Measurements from ENCODE around the gene CHST7.

DNA sequence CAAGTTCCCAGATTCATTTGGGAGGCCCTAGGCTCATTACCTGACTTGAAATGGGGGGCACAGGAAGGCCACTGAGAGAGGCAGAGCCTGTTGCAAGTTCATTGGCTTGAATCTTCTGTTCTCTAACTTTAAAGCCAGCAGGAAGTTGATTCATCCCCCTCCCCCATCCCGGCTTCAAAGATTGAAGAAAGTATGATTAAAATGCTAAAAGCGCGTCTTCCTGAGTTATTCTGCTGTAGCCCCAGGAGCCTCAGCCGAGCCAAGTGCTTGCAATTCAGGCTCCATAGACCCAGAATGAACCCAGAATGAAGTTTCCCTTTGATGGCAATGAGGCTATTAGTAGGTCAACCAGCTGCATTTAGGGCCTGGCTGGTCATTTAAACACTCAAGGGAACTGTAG lies 14.7 kb downstream of the CHST7 start:
- no peak for TF ChIP-seq EZH2 (IDR thresholded peaks at IDR 0.05; ENCODE audit: low read depth, unreplicated experiment)
- TF ChIP-seq CTCF (conservative IDR thresholded peaks at IDR 0.05; ENCODE audit: low read depth in 2 of 2) = no peak
- TF ChIP-seq EZH2phosphoT487 (IDR thresholded peaks at IDR 0.05; ENCODE audit: unreplicated experiment) = no peak
- no peak for TF ChIP-seq ZNF331 (CRISPR knock-in tag; IDR thresholded peaks at IDR 0.05; ENCODE audit: low read depth)
- no peak for TF ChIP-seq POLR2AphosphoS5 (IDR thresholded peaks at IDR 0.05; ENCODE audit: low read depth)
- no peak for TF ChIP-seq JUNB (IDR thresholded peaks at IDR 0.05; ENCODE audit: unreplicated experiment)
- TF ChIP-seq, protein P1, sequence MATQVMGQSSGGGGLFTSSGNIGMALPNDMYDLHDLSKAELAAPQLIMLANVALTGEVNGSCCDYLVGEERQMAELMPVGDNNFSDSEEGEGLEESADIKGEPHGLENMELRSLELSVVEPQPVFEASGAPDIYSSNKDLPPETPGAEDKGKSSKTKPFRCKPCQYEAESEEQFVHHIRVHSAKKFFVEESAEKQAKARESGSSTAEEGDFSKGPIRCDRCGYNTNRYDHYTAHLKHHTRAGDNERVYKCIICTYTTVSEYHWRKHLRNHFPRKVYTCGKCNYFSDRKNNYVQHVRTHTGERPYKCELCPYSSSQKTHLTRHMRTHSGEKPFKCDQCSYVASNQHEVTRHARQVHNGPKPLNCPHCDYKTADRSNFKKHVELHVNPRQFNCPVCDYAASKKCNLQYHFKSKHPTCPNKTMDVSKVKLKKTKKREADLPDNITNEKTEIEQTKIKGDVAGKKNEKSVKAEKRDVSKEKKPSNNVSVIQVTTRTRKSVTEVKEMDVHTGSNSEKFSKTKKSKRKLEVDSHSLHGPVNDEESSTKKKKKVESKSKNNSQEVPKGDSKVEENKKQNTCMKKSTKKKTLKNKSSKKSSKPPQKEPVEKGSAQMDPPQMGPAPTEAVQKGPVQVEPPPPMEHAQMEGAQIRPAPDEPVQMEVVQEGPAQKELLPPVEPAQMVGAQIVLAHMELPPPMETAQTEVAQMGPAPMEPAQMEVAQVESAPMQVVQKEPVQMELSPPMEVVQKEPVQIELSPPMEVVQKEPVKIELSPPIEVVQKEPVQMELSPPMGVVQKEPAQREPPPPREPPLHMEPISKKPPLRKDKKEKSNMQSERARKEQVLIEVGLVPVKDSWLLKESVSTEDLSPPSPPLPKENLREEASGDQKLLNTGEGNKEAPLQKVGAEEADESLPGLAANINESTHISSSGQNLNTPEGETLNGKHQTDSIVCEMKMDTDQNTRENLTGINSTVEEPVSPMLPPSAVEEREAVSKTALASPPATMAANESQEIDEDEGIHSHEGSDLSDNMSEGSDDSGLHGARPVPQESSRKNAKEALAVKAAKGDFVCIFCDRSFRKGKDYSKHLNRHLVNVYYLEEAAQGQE (IDR thresholded peaks at IDR 0.05; ENCODE audit: unreplicated experiment) = no peak
- TF ChIP-seq CREB1 (CRISPR knock-in tag; IDR thresholded peaks at IDR 0.05; ENCODE audit: low read depth) = no peak
- no peak for TF ChIP-seq ZNF462 (CRISPR knock-in tag; IDR thresholded peaks at IDR 0.05)
- no peak for TF ChIP-seq STAT1 (IDR thresholded peaks at IDR 0.05; ENCODE audit: unreplicated experiment)
- no peak for TF ChIP-seq ETS1 (IDR thresholded peaks at IDR 0.05)
- no peak for TF ChIP-seq ZNF114 (CRISPR knock-in tag; IDR thresholded peaks at IDR 0.05)
- TF ChIP-seq NANOG (IDR thresholded peaks at IDR 0.05; ENCODE audit: borderline replicate concordance) = peak; percentile 41; the same call in 1 of the 2 replicates
